ENCODE data around the gene SLC7A6OS. TPM values are rescaled to one million over a fixed set of nuclear protein-coding genes. Genes with fewer than 3 reads are reported as not detected.

The SLC7A6OS gene
- total RNA-seq, 1 donor from 2014 or later: 42.0 TPM

- CTCF ChIA-PET: no interaction called here
- H3K36me3 Mint-ChIP-seq (ENCODE audit: low read depth): peaks cover 86% of the 10 kb centered on the region
Observed at GRCh38 chr16:68348639-68349445, 38.1 kb upstream of the SLC7A6OS start.

DNA sequence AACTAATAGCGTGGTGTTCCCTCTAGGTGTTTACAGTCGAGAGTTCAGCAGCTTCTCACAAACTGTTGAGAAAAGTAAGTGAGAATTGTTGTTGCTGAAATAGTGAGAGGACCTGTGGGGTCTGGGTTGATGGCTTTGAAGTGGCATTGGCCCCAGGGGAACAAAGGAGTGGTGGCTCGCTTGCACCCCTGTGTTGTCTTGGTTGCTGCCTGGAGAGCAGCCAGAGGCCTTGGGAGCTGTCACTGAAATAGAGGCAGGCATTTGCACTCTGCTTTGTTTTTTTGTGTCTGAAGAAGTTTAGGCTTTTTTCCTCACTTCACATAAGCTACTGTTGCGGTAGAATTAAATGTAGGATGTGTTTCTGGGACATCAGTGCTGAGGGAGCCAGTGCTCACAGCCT, 36.9 kb upstream of the SLC7A6OS start:
- intact Hi-C loops (cut with micrococcal nuclease): no loop called here
- no peak for TF ChIP-seq CTCF (IDR thresholded peaks at IDR 0.05)
- H3K27me3 Mint-ChIP-seq: no peaks in the 10 kb centered on the region
- no peak overlapping the region for H3K27ac Mint-ChIP-seq
- H3K4me1 Mint-ChIP-seq: no peaks in the 10 kb centered on the region
- no peak overlapping the region for H3K4me3 Mint-ChIP-seq
- CTCF ChIA-PET: no interaction called here
- DNase-seq: no peak
- peaks cover 83% of the 10 kb centered on the region for H3K36me3 Mint-ChIP-seq (ENCODE audit: low read depth)
- POLR2A ChIA-PET: no interaction called here
- H3K9me3 Mint-ChIP-seq: no peaks in the 10 kb centered on the region
- ATAC-seq (ENCODE audit: low read depth): no peak

More at GRCh38 chr16:68348639-68349445, 38.1 kb upstream of the SLC7A6OS start:
- no peaks in the 10 kb centered on the region for H3K4me1 Mint-ChIP-seq
- POLR2A ChIA-PET: interaction anchor here (0.7 kb wide), 2 partner anchors 14 to 412 kb away, joined by 3 to 8 read pairs; partner anchors contain the start of gene PSMB10
- H3K27ac Mint-ChIP-seq: no peak overlapping the region
- intact Hi-C loops (cut with micrococcal nuclease): no loop called here
- H3K27me3 Mint-ChIP-seq: no peaks in the 10 kb centered on the region
- ATAC-seq (ENCODE audit: low read depth): no peak
- no peak overlapping the region for H3K4me3 Mint-ChIP-seq
- DNase-seq: no peak
- TF ChIP-seq CTCF (IDR thresholded peaks at IDR 0.05): no peak
- H3K9me3 Mint-ChIP-seq: no peaks in the 10 kb centered on the region

GRCh38 chr16:68346892-68347480, 36.2 kb upstream of the SLC7A6OS start:
- CTCF ChIA-PET: no interaction called here
- DNase-seq (no peak), ATAC-seq (ENCODE audit: low read depth) (no peak)
- Mint-ChIP-seq H3K4me1 (no peaks in the 10 kb centered on the region), H3K9me3 (no peaks in the 10 kb centered on the region), H3K27ac (no peak overlapping the region), H3K27me3 (no peaks in the 10 kb centered on the region), H3K36me3 (ENCODE audit: low read depth) (peaks cover 82% of the 10 kb centered on the region), H3K4me3 (no peak overlapping the region)
- TF ChIP-seq CTCF (IDR thresholded peaks at IDR 0.05): no peak
- intact Hi-C loops (cut with micrococcal nuclease): no loop called here
- POLR2A ChIA-PET: no interaction called here

DNA sequence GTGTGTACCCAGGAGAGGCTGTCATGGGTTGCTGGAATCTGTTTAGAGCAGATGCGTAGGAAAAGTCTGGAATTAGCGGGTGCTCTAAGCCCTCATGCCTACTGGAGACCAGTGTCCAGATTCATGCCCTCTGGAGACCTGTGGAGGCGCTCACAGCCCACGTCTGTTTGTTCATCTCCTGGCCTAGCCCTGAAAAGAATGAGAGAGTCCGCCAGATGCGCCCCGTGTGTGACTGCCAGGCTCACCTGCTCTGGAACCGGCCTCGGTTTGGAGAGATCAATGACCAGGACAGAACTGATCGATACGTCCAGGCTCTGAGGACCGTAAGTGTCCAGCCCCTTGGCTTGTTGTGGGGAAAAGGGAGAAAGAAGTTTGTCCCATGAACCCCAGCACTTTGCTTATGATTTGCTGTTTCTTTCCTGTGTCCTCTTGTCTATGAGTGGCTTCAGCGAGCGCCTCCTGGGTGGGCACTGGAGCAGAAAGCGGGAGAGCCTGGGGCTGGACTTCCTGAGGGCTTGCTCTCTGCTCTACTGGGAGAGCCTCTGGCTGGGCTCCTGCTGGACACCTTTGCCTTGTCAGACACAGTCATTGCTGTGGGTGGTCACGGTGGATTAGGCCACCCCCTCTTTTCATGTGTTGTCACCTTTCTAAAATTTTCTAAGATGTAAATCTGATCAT, 35.4 kb upstream of the SLC7A6OS start:
- ATAC-seq (ENCODE audit: low read depth) (no peak), DNase-seq (no peak)
- H3K36me3 Mint-ChIP-seq (ENCODE audit: low read depth): peaks cover 80% of the 10 kb centered on the region
- H3K4me3 Mint-ChIP-seq: no peak overlapping the region
- no peak for TF ChIP-seq CTCF (IDR thresholded peaks at IDR 0.05)
- no peaks in the 10 kb centered on the region for H3K4me1 Mint-ChIP-seq
- no peak overlapping the region for H3K27ac Mint-ChIP-seq
- no peaks in the 10 kb centered on the region for H3K27me3 Mint-ChIP-seq
- no peaks in the 10 kb centered on the region for H3K9me3 Mint-ChIP-seq
- ChIA-PET POLR2A (no interaction called here), CTCF (no interaction called here)
- intact Hi-C loops (cut with micrococcal nuclease): no loop called here

DNA sequence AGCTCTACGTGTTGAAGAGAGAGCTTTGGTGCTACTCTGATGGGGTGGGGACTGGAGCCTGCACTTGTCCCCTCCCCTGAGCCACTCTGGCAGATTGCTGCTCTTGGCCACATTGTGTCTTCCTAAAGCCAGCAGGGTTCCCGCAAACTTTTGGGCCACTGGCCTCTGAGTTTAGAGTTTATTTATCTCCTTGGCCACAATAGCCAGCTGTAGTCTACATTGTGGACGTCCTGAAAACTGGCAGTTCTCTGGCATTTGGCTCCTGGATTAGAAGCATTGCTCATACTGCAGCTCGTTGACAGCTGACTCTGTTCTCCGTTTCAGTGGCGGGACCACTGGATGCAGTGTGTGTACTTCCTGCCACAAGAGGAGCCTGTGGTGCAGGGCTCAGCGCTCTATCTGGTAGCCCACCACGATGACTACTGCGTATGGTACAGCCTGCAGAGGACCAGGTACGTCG, 34.6 kb upstream of the SLC7A6OS start:
- ChIA-PET POLR2A (interaction anchor here (0.7 kb wide), 1 partner anchor 1127 kb away, joined by 6 read pairs; no protein-coding TSS in a partner anchor), CTCF (interaction anchor here (1.8 kb wide), 1 partner anchor 84 kb away, joined by 5 read pairs; no protein-coding TSS in a partner anchor)
- no peak overlapping the region for H3K27ac Mint-ChIP-seq
- H3K27me3 Mint-ChIP-seq: no peaks in the 10 kb centered on the region
- intact Hi-C loops (cut with micrococcal nuclease): no loop called here
- DNase-seq (no peak), ATAC-seq (ENCODE audit: low read depth) (no peak)
- H3K36me3 Mint-ChIP-seq (ENCODE audit: low read depth): peaks cover 82% of the 10 kb centered on the region
- no peak for TF ChIP-seq CTCF (IDR thresholded peaks at IDR 0.05)
- no peaks in the 10 kb centered on the region for H3K9me3 Mint-ChIP-seq
- H3K4me3 Mint-ChIP-seq: no peak overlapping the region
- H3K4me1 Mint-ChIP-seq: no peaks in the 10 kb centered on the region
